Measurements from ENCODE around the gene IFT20.

Gene IFT20

GRCh38 chr17:28335201-28335958 lies at the start of gene IFT20, which contains the start of gene TNFAIP1:
Gene IFT20 (minus strand): TSS chr17:28335472. CDS start chr17:28331985, 3,487 bp downstream.
Gene TNFAIP1 (plus strand): TSS chr17:28335761. CDS start chr17:28339522, 3,761 bp downstream.
- H3K4me3 ChIP-seq (ENCODE audit: control insufficient read depth, low read depth, low read length) = peak within 1 kb of the TSS; percentile 50
- no peak for TF ChIP-seq CTCF (IDR thresholded peaks at IDR 0.05; ENCODE audit: control insufficient read depth, insufficient read depth, low read depth, low read length, missing control alignments)
- DNase-seq (ENCODE audit: low read depth) = peak; percentile 100

DNA sequence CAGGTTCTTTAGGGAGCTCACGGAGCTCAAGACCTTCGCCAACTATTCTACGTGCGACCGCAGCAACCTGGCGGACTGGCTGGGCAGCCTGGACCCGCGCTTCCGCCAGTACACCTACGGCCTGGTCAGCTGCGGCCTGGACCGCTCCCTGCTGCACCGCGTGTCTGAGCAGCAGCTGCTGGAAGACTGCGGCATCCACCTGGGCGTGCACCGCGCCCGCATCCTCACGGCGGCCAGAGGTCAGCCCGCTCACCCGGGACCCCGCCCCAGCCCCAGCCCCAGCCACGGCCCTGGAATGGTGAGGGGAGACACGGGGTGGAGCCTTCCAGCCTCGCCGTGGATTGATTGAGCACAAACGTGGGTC lies 49.7 kb upstream of the IFT20 start:
- H3K4me3 ChIP-seq (ENCODE audit: control insufficient read depth, low read depth, low read length) = no peak overlapping the region
- TF ChIP-seq CTCF (IDR thresholded peaks at IDR 0.05; ENCODE audit: control insufficient read depth, insufficient read depth, low read depth, low read length, missing control alignments) = no peak
- no peak for DNase-seq (ENCODE audit: low read depth)

DNA sequence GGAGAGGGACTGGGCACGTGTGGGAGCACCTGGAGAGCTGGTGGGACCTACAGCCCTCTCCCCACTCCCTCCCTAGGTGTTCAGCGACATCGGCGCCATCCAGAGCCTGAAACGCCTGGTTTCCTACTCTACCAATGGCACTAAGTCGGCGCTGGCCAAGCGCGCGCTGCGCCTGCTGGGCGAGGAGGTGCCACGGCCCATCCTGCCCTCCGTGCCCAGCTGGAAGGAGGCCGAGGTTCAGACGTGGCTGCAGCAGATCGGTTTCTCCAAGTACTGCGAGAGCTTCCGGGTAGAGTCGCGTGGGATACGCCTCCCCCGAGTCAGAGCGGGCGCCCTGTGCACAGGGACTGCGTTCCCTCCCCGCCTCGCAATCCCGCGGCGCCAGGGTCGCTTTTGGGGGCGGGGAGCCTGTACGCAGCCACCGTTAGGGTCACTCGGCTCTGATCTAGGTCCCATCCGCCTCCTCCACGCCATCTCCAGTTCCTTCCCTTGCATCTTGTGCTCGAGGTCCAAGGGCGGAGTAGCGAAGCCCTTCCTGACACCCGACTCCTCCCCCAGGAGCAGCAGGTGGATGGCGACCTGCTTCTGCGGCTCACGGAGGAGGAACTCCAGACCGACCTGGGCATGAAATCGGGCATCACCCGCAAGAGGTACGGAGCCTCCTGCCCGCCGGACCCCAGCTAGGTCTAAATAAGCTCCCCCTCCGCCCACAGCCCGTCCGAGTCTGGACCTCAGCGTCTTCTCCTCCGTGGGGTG lies 49.2 kb upstream of the IFT20 start:
- no peak for DNase-seq (ENCODE audit: low read depth)
- TF ChIP-seq CTCF (IDR thresholded peaks at IDR 0.05; ENCODE audit: control insufficient read depth, insufficient read depth, low read depth, low read length, missing control alignments) = no peak
- no peak overlapping the region for H3K4me3 ChIP-seq (ENCODE audit: control insufficient read depth, low read depth, low read length)

- H3K4me3 ChIP-seq (ENCODE audit: control insufficient read depth, low read depth, low read length) = no peak overlapping the region
- peak; percentile 16 for TF ChIP-seq CTCF (IDR thresholded peaks at IDR 0.05; ENCODE audit: control insufficient read depth, insufficient read depth, low read depth, low read length, missing control alignments)
- no peak for DNase-seq (ENCODE audit: low read depth)
Observed at GRCh38 chr17:28381141-28381825, 46.0 kb upstream of the IFT20 start.

DNA sequence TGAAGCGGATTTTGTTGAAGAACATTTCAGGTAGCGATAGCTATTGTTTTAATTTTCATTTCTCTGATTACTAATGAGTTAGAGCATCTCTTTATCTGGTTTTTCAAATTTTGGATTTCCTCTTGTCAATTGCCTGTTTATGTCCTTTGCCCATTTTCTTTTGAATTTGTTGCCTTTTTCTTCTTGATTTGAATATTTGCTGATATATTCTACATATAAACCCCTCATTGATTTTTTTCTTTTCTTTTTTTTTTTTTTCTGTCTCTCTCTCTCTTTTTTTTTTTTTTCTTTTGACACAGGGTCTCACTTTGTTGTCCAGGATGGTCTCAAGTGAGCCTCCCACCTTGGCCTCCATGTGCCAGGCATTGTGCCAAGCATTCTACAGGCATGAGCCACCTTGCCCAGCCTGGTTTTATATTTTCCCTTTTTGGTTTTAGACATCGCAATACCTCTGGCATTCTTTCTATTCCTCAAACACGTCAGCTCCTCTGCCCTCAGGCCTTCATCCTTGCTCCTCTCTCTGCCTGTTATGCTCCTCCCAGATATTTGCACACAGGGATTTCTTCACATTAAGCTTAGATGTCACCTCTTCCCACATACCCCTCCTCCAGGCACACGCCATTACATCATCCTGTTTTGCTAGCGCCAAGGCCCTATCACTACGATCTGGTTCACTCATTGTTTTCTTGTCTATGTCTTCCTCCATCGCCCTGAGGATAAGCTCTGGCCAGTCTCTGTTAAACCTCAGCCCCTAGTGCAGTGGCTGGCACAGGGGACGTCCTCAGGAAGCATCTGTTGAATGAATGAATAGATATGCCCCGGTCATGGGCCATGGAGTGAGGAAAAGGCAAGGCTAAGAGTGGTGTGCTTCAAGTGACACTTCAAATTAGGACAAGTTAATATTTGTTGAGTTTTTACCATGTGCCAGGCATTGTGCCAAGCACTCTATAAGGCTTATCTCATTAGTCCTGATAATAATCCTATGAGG lies 44.8 kb upstream of the IFT20 start:
- TF ChIP-seq CTCF (IDR thresholded peaks at IDR 0.05; ENCODE audit: control insufficient read depth, insufficient read depth, low read depth, low read length, missing control alignments) = no peak
- DNase-seq (ENCODE audit: low read depth) = peak; percentile 73
- no peak overlapping the region for H3K4me3 ChIP-seq (ENCODE audit: control insufficient read depth, low read depth, low read length)

DNA sequence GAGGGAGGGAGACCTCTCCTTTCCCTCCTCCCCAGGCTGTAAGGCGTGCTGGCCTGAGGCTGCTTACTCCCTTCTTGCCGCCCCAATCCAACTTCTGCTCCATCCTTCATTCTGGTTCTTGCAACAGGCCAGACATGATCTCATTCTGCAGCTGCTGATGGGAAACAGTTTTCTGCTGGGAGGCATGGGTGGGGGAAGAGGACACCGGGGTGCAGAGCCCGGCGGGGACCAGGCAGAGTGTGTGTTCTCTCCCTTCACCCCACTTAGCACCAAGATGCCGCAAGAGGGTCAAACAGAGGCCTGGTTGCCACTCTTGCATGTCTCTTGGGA lies 37.6 kb upstream of the IFT20 start:
- peak overlapping the region; percentile 85 for H3K4me3 ChIP-seq (ENCODE audit: control insufficient read depth, low read depth, low read length)
- no peak for TF ChIP-seq CTCF (IDR thresholded peaks at IDR 0.05; ENCODE audit: control insufficient read depth, insufficient read depth, low read depth, low read length, missing control alignments)

More for the DNA sequence above, 37.6 kb upstream of the IFT20 start:
- no peak for DNase-seq (ENCODE audit: low read depth)

All from AG09309 (cell line).